WTC11 (cell line): ENCODE measurements around the gene FAM25A. TPM values are rescaled to one million over a fixed set of nuclear protein-coding genes. Genes with fewer than 3 reads are reported as not detected.

Source experiments
- ATAC-seq: fragments of 200-7000 bp; cut with Tn5 transposase; 2 replicates; pipeline ENCODE4 v1.10.0; 2021; ENCODE audit warnings: mild to moderate bottlenecking, moderate library complexity
- CTCF ChIA-PET: fragments of 300-600 bp; sonication (Branson Sonifier 250); formaldehyde crosslinking; loops from one replicate; lab custom pipeline; 2021; ENCODE audit warnings: antibody characterized with exemption; lab: Charles Lee
- POLR2A ChIA-PET: fragments of 350-600 bp; sonication (Branson Sonifier 250); formaldehyde crosslinking; loops from one replicate; lab custom pipeline; 2021; ENCODE audit warnings: antibody characterized with exemption; lab: Charles Lee
- DNase-seq: peaks from one replicate; pipeline ENCODE4 v3.0.0; 2021; ENCODE audit warnings: low spot score
- H3K27ac Mint-ChIP-seq: 2 replicates; pipeline ENCODE4 v1.8.0; 2021; ENCODE audit warnings: mixed read lengths
- H3K27me3 Mint-ChIP-seq: 2 replicates; pipeline ENCODE4 v1.8.0; 2021; ENCODE audit warnings: low read depth, mild to moderate bottlenecking, moderate library complexity, mixed read lengths
- H3K36me3 Mint-ChIP-seq: 2 replicates; pipeline ENCODE4 v1.8.0; 2021; ENCODE audit warnings: mixed read lengths
- H3K4me1 Mint-ChIP-seq: 2 replicates; pipeline ENCODE4 v1.8.0; 2022; ENCODE audit warnings: mixed read lengths
- H3K4me3 Mint-ChIP-seq: 2 replicates; pipeline ENCODE4 v1.8.0; 2021; ENCODE audit warnings: mild to moderate bottlenecking, moderate library complexity, mixed read lengths
- H3K9me3 Mint-ChIP-seq: 2 replicates; pipeline ENCODE4 v1.8.0; 2021; ENCODE audit warnings: mixed read lengths
- ATF6 ChIP-seq: sonication (generic); formaldehyde crosslinking; IDR thresholded peaks from 2 replicates; pipeline ENCODE4 v1.8.1; 2023; ENCODE audit warnings: mild to moderate bottlenecking, missing genetic modification reagents
- CREB1 ChIP-seq: sonication (generic); formaldehyde crosslinking; IDR thresholded peaks from 2 replicates; pipeline ENCODE4 v1.8.0; 2023; ENCODE audit warnings: mild to moderate bottlenecking, missing genetic modification reagents
- EMX1 ChIP-seq: fragments of 250-450 bp; sonication (Bioruptor Pico); IDR thresholded peaks from 2 replicates; pipeline ENCODE4 v1.8.0; 2021; ENCODE audit warnings: mild to moderate bottlenecking
- HMGA2 ChIP-seq: fragments of 250-450 bp; sonication (Bioruptor Pico); IDR thresholded peaks from 2 replicates; pipeline ENCODE4 v1.4.0; 2021; ENCODE audit warnings: mild to moderate bottlenecking, moderate library complexity
- JUN ChIP-seq: sonication (generic); formaldehyde crosslinking; IDR thresholded peaks from 2 replicates; pipeline ENCODE4 v1.8.0; 2023; ENCODE audit warnings: mild to moderate bottlenecking, missing genetic modification reagents
- PREB ChIP-seq: sonication (generic); formaldehyde crosslinking; IDR thresholded peaks from 2 replicates; pipeline ENCODE4 v1.8.1; 2022; ENCODE audit warnings: mild to moderate bottlenecking, missing genetic modification reagents, moderate library complexity, borderline replicate concordance
- RELA ChIP-seq: sonication (generic); formaldehyde crosslinking; IDR thresholded peaks from 2 replicates; pipeline ENCODE4 v1.8.1; 2022; ENCODE audit warnings: missing genetic modification reagents, mild to moderate bottlenecking, borderline replicate concordance
- RORB ChIP-seq: fragments of 250-450 bp; sonication (Bioruptor Pico); IDR thresholded peaks from 2 replicates; pipeline ENCODE4 v1.9.0; 2021; ENCODE audit warnings: mild to moderate bottlenecking
- ZNF416 ChIP-seq: fragments of 250-450 bp; sonication (Bioruptor Pico); IDR thresholded peaks from 2 replicates; pipeline ENCODE4 v1.9.0; 2021; ENCODE audit warnings: mild to moderate bottlenecking, inconsistent platforms
- ZNF532 ChIP-seq: fragments of 250-450 bp; sonication (Bioruptor Pico); IDR thresholded peaks from 2 replicates; pipeline ENCODE4 v1.9.0; 2021; ENCODE audit warnings: mild to moderate bottlenecking, borderline replicate concordance
- total RNA-seq: library from RNA; stranded (reverse); gene quantifications from 3 replicates; pipeline ENCODE4 v1.2.3, GENCODE V29; 2021
- TF ChIP-seq, protein P1 (sequence below): sonication (generic); formaldehyde crosslinking; IDR thresholded peaks from 2 replicates; pipeline ENCODE4 v1.8.1; 2023; ENCODE audit warnings: mild to moderate bottlenecking, missing genetic modification reagents, borderline replicate concordance
- TF ChIP-seq, protein P2 (sequence below): sonication (generic); formaldehyde crosslinking; IDR thresholded peaks from 2 replicates; pipeline ENCODE4 v1.8.0; 2022; ENCODE audit warnings: mild to moderate bottlenecking, missing genetic modification reagents

Gene FAM25A
- total RNA-seq, 1 experiment from 2014 or later, result not detected

DNA sequence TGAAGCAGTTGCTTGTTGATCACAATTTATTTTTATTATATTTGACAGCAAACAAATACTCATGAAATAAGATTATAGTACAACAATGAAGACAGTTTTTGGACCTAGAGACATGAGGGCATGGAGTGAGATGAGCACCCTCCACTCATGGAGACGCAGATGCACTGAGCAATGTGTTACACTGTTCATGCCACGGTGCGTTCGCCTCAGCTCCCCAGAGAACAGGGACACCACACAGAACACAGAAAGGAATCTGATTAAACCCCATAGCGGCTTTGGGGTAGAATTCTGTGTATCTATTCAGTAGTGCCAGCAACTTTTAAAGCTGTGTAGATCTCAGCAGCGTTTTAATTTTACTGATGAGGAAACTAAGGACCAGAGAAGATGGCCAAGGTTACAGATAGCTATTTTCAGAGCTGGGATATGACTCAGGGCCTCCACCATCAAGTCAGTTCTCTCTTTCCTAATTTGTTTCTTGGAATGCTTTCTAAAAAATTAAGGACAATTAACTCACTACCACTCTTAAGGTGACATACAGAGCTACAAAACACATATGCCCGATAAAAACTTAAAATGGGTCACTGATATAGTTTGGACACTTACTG is 33.6 kb downstream of the FAM25A start:
- ChIA-PET CTCF (interaction anchor here (1.0 kb wide), 1 partner anchor 114 kb away, joined by 3 read pairs; no protein-coding TSS in a partner anchor), POLR2A (no interaction called here)
- H3K36me3 Mint-ChIP-seq, result peaks cover 42% of the 10 kb centered on the region
- no peak overlapping the region for H3K4me3 Mint-ChIP-seq
- TF ChIP-seq ATF6 (CRISPR knock-in tag), result no peak
- TF ChIP-seq ZNF532, result no peak
- TF ChIP-seq, protein P1, sequence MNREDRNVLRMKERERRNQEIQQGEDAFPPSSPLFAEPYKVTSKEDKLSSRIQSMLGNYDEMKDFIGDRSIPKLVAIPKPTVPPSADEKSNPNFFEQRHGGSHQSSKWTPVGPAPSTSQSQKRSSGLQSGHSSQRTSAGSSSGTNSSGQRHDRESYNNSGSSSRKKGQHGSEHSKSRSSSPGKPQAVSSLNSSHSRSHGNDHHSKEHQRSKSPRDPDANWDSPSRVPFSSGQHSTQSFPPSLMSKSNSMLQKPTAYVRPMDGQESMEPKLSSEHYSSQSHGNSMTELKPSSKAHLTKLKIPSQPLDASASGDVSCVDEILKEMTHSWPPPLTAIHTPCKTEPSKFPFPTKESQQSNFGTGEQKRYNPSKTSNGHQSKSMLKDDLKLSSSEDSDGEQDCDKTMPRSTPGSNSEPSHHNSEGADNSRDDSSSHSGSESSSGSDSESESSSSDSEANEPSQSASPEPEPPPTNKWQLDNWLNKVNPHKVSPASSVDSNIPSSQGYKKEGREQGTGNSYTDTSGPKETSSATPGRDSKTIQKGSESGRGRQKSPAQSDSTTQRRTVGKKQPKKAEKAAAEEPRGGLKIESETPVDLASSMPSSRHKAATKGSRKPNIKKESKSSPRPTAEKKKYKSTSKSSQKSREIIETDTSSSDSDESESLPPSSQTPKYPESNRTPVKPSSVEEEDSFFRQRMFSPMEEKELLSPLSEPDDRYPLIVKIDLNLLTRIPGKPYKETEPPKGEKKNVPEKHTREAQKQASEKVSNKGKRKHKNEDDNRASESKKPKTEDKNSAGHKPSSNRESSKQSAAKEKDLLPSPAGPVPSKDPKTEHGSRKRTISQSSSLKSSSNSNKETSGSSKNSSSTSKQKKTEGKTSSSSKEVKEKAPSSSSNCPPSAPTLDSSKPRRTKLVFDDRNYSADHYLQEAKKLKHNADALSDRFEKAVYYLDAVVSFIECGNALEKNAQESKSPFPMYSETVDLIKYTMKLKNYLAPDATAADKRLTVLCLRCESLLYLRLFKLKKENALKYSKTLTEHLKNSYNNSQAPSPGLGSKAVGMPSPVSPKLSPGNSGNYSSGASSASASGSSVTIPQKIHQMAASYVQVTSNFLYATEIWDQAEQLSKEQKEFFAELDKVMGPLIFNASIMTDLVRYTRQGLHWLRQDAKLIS (CRISPR knock-in tag), result no peak
- TF ChIP-seq, protein P2, sequence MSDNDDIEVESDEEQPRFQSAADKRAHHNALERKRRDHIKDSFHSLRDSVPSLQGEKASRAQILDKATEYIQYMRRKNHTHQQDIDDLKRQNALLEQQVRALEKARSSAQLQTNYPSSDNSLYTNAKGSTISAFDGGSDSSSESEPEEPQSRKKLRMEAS (CRISPR knock-in tag), result no peak
- no peak for TF ChIP-seq HMGA2 (CRISPR knock-in tag)
- TF ChIP-seq PREB (CRISPR knock-in tag), result no peak
- no peak for TF ChIP-seq JUN (CRISPR knock-in tag)
- no peak for TF ChIP-seq EMX1 (CRISPR knock-in tag)
- TF ChIP-seq RELA (CRISPR knock-in tag), result no peak
- TF ChIP-seq ZNF416 (CRISPR knock-in tag), result no peak
- TF ChIP-seq CREB1 (CRISPR knock-in tag), result no peak
- TF ChIP-seq RORB (CRISPR knock-in tag), result no peak
- no peaks in the 10 kb centered on the region for H3K27me3 Mint-ChIP-seq
- no peak overlapping the region for H3K27ac Mint-ChIP-seq
- ATAC-seq (no peak), DNase-seq (no peak)
- no peaks in the 10 kb centered on the region for H3K9me3 Mint-ChIP-seq
- no peaks in the 10 kb centered on the region for H3K4me1 Mint-ChIP-seq
